ENCODE measurements around the gene MAD1L1.

Gene MAD1L1

DNA sequence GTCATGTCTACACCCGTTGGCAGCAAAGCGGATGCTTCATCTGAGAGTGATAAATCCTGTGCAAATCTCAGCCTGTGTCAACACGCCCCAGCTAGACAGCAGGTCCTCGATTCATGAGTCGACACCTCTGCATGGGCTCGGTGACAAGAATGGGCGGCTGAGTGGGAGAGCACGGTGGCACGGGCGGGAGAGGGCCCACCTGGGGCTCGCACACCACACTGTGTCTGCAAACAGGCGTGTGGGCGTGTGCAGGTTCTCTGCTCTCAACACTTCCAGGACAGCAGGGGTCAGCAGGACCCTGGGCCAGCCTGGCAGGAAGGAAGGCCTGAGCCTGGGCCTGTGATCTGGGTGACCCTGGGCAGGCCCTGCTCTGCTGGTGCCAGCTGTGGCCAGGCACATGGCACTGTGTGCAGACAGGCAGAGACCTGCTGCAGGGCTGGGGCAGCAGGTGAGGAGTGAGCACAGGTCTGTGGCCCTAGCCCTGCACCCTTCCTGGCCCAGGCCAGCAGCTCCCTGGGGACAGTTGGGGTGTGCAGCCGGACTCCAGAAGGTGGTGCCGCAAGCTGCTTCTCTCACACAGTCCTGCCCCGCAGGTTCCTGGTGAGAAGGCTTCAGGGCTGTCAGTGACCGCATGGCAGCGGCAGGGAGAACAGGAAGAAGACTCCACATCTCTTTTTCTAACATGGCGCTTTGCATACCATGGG is 346.2 kb downstream of the MAD1L1 start:
- Histone ChIP-seq H3K27ac (ENCODE audit: low read depth, low read length) (no peak overlapping the region), H3K79me2 (ENCODE audit: insufficient read depth, low read length) (no peaks in the 10 kb centered on the region), H3K9me2 (replicated peaks; ENCODE audit: insufficient read depth, low read length) (no peaks in the 10 kb centered on the region), H4K20me1 (ENCODE audit: low read depth, low read length) (no peaks in the 10 kb centered on the region), H2AFZ (ENCODE audit: low read depth, low read length, severe bottlenecking) (no peak overlapping the region), H3K9ac (ENCODE audit: low read length) (no peak overlapping the region), H3F3A (ENCODE audit: insufficient read depth) (no peaks in the 10 kb centered on the region), H3K4me3 (ENCODE audit: insufficient read depth, low read length, poor library complexity, severe bottlenecking) (no peak overlapping the region), H3K27me3 (ENCODE audit: low read length) (no peaks in the 10 kb centered on the region), H3K9me3 (ENCODE audit: insufficient read depth, low read length) (no peaks in the 10 kb centered on the region; the same call in 1 of the 2 replicates), H3K36me3 (ENCODE audit: low read length) (no peaks in the 10 kb centered on the region), H3K4me2 (ENCODE audit: low read depth, low read length, poor library complexity, severe bottlenecking) (no peak overlapping the region)
- TF ChIP-seq, protein P1, sequence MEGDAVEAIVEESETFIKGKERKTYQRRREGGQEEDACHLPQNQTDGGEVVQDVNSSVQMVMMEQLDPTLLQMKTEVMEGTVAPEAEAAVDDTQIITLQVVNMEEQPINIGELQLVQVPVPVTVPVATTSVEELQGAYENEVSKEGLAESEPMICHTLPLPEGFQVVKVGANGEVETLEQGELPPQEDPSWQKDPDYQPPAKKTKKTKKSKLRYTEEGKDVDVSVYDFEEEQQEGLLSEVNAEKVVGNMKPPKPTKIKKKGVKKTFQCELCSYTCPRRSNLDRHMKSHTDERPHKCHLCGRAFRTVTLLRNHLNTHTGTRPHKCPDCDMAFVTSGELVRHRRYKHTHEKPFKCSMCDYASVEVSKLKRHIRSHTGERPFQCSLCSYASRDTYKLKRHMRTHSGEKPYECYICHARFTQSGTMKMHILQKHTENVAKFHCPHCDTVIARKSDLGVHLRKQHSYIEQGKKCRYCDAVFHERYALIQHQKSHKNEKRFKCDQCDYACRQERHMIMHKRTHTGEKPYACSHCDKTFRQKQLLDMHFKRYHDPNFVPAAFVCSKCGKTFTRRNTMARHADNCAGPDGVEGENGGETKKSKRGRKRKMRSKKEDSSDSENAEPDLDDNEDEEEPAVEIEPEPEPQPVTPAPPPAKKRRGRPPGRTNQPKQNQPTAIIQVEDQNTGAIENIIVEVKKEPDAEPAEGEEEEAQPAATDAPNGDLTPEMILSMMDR (IDR thresholded peaks at IDR 0.05; ENCODE audit: insufficient read depth, low read length, poor library complexity, severe bottlenecking) = no peak
- no peak for TF ChIP-seq EZH2phosphoT487 (conservative IDR thresholded peaks at IDR 0.05; ENCODE audit: low read length)

DNA sequence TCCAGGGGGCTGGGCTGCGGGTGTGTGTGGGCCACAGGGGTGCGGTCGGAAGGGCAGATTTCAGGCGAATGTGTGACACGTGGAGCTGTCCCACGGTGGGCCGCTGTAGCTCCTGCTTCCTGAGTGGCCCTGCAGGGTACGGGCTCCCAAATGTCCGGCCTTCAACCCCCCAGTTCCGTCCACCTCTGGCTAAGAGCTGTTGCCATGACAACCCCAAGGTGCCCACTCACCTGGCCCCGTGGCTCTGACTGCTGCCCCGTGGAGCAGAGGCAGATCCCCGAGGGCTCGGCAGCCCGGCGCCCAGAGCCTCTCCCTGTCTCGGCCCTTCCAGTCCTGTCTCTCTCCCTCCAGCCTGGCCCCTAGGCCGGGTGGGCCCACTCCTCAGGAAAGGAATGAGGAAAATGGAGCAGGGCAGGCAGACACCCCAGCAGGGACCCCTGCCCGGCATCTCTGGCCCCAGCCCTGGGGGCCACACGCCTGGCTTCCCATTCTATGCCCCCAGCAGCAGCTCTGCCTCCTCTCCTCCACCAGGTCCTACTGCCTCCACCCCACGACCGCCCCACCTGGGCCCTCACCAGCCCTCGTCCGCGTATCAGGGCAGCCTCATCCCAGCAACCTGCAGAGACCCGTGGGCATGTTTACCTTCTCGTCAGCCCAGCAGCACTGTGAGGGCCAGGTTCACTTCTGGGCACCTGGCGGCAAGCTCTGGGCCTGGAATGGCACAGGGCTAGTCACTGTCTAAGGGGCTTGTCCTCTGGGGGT is 347.1 kb downstream of the MAD1L1 start:
- no peaks in the 10 kb centered on the region; the same call in 1 of the 2 replicates for H3K9me3 ChIP-seq (ENCODE audit: insufficient read depth, low read length)
- H4K20me1 ChIP-seq (ENCODE audit: low read depth, low read length) = no peaks in the 10 kb centered on the region

GRCh38 chr7:1884583-1885350 is 348.0 kb downstream of the MAD1L1 start:
- no peaks in the 10 kb centered on the region for H3K9me2 ChIP-seq (replicated peaks; ENCODE audit: insufficient read depth, low read length)
- no peak overlapping the region for H2AFZ ChIP-seq (ENCODE audit: low read depth, low read length, severe bottlenecking)
- H3K79me2 ChIP-seq (ENCODE audit: insufficient read depth, low read length) = no peaks in the 10 kb centered on the region
- H3K27ac ChIP-seq (ENCODE audit: low read depth, low read length) = no peak overlapping the region
- H3K9me3 ChIP-seq (ENCODE audit: insufficient read depth, low read length) = no peaks in the 10 kb centered on the region; the same call in 1 of the 2 replicates
- no peak overlapping the region for H3K4me2 ChIP-seq (ENCODE audit: low read depth, low read length, poor library complexity, severe bottlenecking)
- H3K27me3 ChIP-seq (ENCODE audit: low read length) = no peaks in the 10 kb centered on the region
- H4K20me1 ChIP-seq (ENCODE audit: low read depth, low read length) = no peaks in the 10 kb centered on the region
- no peak overlapping the region for H3K9ac ChIP-seq (ENCODE audit: low read length)
- TF ChIP-seq, protein P1 (IDR thresholded peaks at IDR 0.05; ENCODE audit: insufficient read depth, low read length, poor library complexity, severe bottlenecking) = no peak
- no peak for TF ChIP-seq EZH2phosphoT487 (conservative IDR thresholded peaks at IDR 0.05; ENCODE audit: low read length)
- no peaks in the 10 kb centered on the region for H3K36me3 ChIP-seq (ENCODE audit: low read length)
- H3K4me3 ChIP-seq (ENCODE audit: insufficient read depth, low read length, poor library complexity, severe bottlenecking) = no peak overlapping the region
- no peaks in the 10 kb centered on the region for H3F3A ChIP-seq (ENCODE audit: insufficient read depth)

More for the DNA sequence above, 347.1 kb downstream of the MAD1L1 start:
- Histone ChIP-seq H3K9ac (ENCODE audit: low read length) (no peak overlapping the region), H3K4me3 (ENCODE audit: insufficient read depth, low read length, poor library complexity, severe bottlenecking) (no peak overlapping the region), H3K4me2 (ENCODE audit: low read depth, low read length, poor library complexity, severe bottlenecking) (no peak overlapping the region), H3K27me3 (ENCODE audit: low read length) (no peaks in the 10 kb centered on the region), H3K36me3 (ENCODE audit: low read length) (no peaks in the 10 kb centered on the region), H3K27ac (ENCODE audit: low read depth, low read length) (no peak overlapping the region), H3F3A (ENCODE audit: insufficient read depth) (no peaks in the 10 kb centered on the region), H3K79me2 (ENCODE audit: insufficient read depth, low read length) (no peaks in the 10 kb centered on the region), H3K9me2 (replicated peaks; ENCODE audit: insufficient read depth, low read length) (no peaks in the 10 kb centered on the region), H2AFZ (ENCODE audit: low read depth, low read length, severe bottlenecking) (no peak overlapping the region)
- no peak for TF ChIP-seq EZH2phosphoT487 (conservative IDR thresholded peaks at IDR 0.05; ENCODE audit: low read length)
- TF ChIP-seq, protein P1 (IDR thresholded peaks at IDR 0.05; ENCODE audit: insufficient read depth, low read length, poor library complexity, severe bottlenecking) = no peak
